ENCODE data around the gene TEDC2. TPM values are rescaled to one million over a fixed set of nuclear protein-coding genes. Genes with fewer than 3 reads are reported as not detected.
A peak's percentile ranks its signal among the peaks of the same experiment; 100 is the strongest.

Gene TEDC2
- total RNA-seq, 1 experiment from 2014 or later = 45.4 TPM

GRCh38 chr16:2470603-2471015 lies 10.7 kb downstream of the TEDC2 start:
- no peaks in the 10 kb centered on the region for H3K79me1 ChIP-seq (ENCODE audit: insufficient read depth, low read depth, low read length, poor library complexity, severe bottlenecking)
- H4K8ac ChIP-seq (replicated peaks; ENCODE audit: insufficient read length, low read depth, low read length) = no peak overlapping the region
- H4K20me1 ChIP-seq (ENCODE audit: control insufficient read depth, insufficient read depth, insufficient read length) = no peaks in the 10 kb centered on the region
- H2BK5ac ChIP-seq (ENCODE audit: insufficient read length, low read length) = no peak overlapping the region
- no peaks in the 10 kb centered on the region for H3K4me1 ChIP-seq (ENCODE audit: insufficient read depth, low read length)
- no peak overlapping the region for H2BK120ac ChIP-seq (ENCODE audit: low read depth, low read length, poor library complexity, severe bottlenecking)
- H4K91ac ChIP-seq (ENCODE audit: insufficient read length, low read depth, low read length) = no peak overlapping the region
- no peak overlapping the region for H2BK20ac ChIP-seq (ENCODE audit: low read depth, low read length, poor library complexity, severe bottlenecking)
- Mint-ChIP-seq H3K27me3 (ENCODE audit: low read depth) (peaks cover 35% of the 10 kb centered on the region), H3K4me1 (peaks cover 21 to 25% of the 10 kb centered on the region in 2 experiments), H3K4me3 (peak overlapping the region; percentile 15 to 56; a peak in 2 of 5 replicates), H3K27ac (no peak overlapping the region), H3K9me3 (no peaks in the 10 kb centered on the region), H3K36me3 (ENCODE audit: insufficient read depth in 1 of 3, low read depth in 3 of 3) (no peaks in the 10 kb centered on the region)
- no peak for DNase-seq
- TF ChIP-seq CTCF (conservative IDR thresholded peaks at IDR 0.05) = no peak
- no peak overlapping the region for H3K9ac ChIP-seq (ENCODE audit: extremely low read depth, insufficient read length, low read length)
- no peaks in the 10 kb centered on the region for H3K79me2 ChIP-seq (ENCODE audit: insufficient read depth, low read length)
- H3K4ac ChIP-seq (ENCODE audit: low read depth, low read length) = no peak overlapping the region
- no peak overlapping the region for H3T11ph ChIP-seq (ENCODE audit: low read length)
- no peak overlapping the region for H2AK5ac ChIP-seq (ENCODE audit: insufficient read length, low read length)
- no CpG with 5 or more reads among the region's 9 CpGs for WGBS (ENCODE audit: extremely low coverage, insufficient read length, low lambda C conversion rate)
- peak overlapping the region; percentile 8 for H3K4me2 ChIP-seq (ENCODE audit: insufficient read depth, insufficient read length, low read length)
- no peak overlapping the region for H3K14ac ChIP-seq (ENCODE audit: insufficient read depth, low read length)
- H3K18ac ChIP-seq (ENCODE audit: insufficient read length, low read depth, low read length) = no peak overlapping the region
- H2BK12ac ChIP-seq (ENCODE audit: insufficient read length, low read depth, low read length) = no peak overlapping the region
- H3K27me3 ChIP-seq (ENCODE audit: insufficient read depth, low read length) = peaks cover 18% of the 10 kb centered on the region; the same call in 1 of the 2 replicates
- H4K5ac ChIP-seq (ENCODE audit: insufficient read length, low read depth, low read length) = no peak overlapping the region
- H2AFZ ChIP-seq (ENCODE audit: low read length) = no peak overlapping the region
- H2BK15ac ChIP-seq (ENCODE audit: low read depth, low read length) = no peak overlapping the region
- peaks cover 15% of the 10 kb centered on the region for H3K23me2 ChIP-seq (ENCODE audit: insufficient read length, low read depth, low read length, poor library complexity, severe bottlenecking)
- H3K9me3 ChIP-seq (ENCODE audit: control insufficient read depth, low read depth, low read length) = no peaks in the 10 kb centered on the region
- no peak overlapping the region for H3K56ac ChIP-seq (ENCODE audit: insufficient read length, low read depth, low read length)
- H3K27ac ChIP-seq (ENCODE audit: insufficient read length, low read depth, low read length) = no peak overlapping the region
- no peak overlapping the region for H3K23ac ChIP-seq (ENCODE audit: insufficient read length, low read depth, low read length)

All from H9 (cell line).